Ishikawa (cell line): ENCODE measurements around the gene HAGH.

ENCODE experiments used
- CEBPB ChIP-seq: IDR thresholded peaks from 2 replicates; pipeline ENCODE4 v1.6.1; 2012
- EGR1 ChIP-seq: IDR thresholded peaks from 2 replicates; pipeline ENCODE4 v1.6.1; 2012
- YY1 ChIP-seq: IDR thresholded peaks from 2 replicates; pipeline ENCODE4 v1.6.1; 2012; ENCODE audit warnings: low read depth
- TF ChIP-seq, protein P1 (sequence below): IDR thresholded peaks from 2 replicates; pipeline ENCODE4 v1.6.1; 2012

DNA sequence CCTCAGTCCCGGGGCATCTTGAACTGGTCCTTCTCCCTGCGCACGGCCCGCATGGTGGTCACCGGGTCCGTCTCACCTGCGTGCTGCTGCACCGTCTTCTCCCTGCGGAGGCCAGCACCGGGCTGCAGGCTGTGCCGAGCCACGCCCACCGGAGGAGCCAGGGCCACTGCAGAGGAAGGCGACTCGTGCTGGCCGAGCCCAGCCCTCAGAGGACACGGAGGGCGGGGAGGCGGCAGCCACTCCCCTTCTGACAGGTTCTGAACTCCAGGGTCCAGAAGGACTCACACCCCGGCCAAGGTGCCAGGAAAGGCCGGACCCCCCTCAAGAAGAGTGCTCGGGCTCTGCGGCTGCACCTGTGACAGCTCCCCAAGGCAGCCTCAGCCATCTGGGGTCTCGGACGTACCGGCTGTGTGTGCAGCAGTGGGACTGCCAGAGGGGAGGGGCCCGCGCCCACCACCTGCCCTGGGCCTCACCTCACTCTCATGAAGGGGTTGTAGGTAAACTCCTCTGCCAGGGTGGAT lies 17.3 kb downstream of the HAGH start:
- TF ChIP-seq EGR1 (no peak), CEBPB (no peak), YY1 (no peak)
- TF ChIP-seq, protein P1, sequence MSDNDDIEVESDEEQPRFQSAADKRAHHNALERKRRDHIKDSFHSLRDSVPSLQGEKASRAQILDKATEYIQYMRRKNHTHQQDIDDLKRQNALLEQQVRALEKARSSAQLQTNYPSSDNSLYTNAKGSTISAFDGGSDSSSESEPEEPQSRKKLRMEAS: no peak
